ENCODE data around the gene CCDC85A. TPM values are rescaled to one million over a fixed set of nuclear protein-coding genes. Genes with fewer than 3 reads are reported as not detected.

CCDC85A gene
- total and polyA plus RNA-seq, 10 donors = 0.07 to 2.6 (median 0.77) TPM

- Histone ChIP-seq H3K27ac (no peak overlapping the region), H3K27me3 (replicated peaks in 1 of 7) (no peaks in the 10 kb centered on the region)
Observed at GRCh38 chr2:56325661-56326345, 142.0 kb downstream of the CCDC85A start.

GRCh38 chr2:56326346-56326741, 142.6 kb downstream of the CCDC85A start:
- intact Hi-C loops (cut with DNase I; ENCODE audit: low total_unique reads) = no loop called here
- no peak for DNase-seq
- H3K36me3 ChIP-seq = no peaks in the 10 kb centered on the region
- no peak for TF ChIP-seq POLR2A (IDR thresholded peaks at IDR 0.05)
- TF ChIP-seq POLR2AphosphoS5 (IDR thresholded peaks at IDR 0.05) = no peak
- no peak for TF ChIP-seq CTCF (IDR thresholded peaks at IDR 0.05 in 8 of 11, conservative IDR thresholded peaks at IDR 0.05 in 3 of 11)
- H3K4me1 ChIP-seq = no peaks in the 10 kb centered on the region
- WGBS, 5 donors = 60 to 73% (median 67%) methylated on average over 1 of the region's 1 CpG
- H3K27me3 ChIP-seq (replicated peaks in 1 of 7) = no peaks in the 10 kb centered on the region
- no peak overlapping the region for H3K27ac ChIP-seq
- H3K9me3 ChIP-seq = peaks cover 0 to 9% (median 0%) of the 10 kb centered on the region in 8 donors
- H3K4me3 ChIP-seq = no peak overlapping the region

More at GRCh38 chr2:56325661-56326345, 142.0 kb downstream of the CCDC85A start:
- no peaks in the 10 kb centered on the region for H3K36me3 ChIP-seq
- 57 to 80% (median 70%) methylated on average over 3 of the region's 3 CpGs for whole genome bisulfite sequencing, 5 donors
- no peak overlapping the region for H3K4me3 ChIP-seq
- H3K4me1 ChIP-seq = no peaks in the 10 kb centered on the region
- intact Hi-C loops (cut with DNase I; ENCODE audit: low total_unique reads) = no loop called here
- TF ChIP-seq CTCF (IDR thresholded peaks at IDR 0.05 in 8 of 11, conservative IDR thresholded peaks at IDR 0.05 in 3 of 11) (no peak), POLR2A (IDR thresholded peaks at IDR 0.05) (no peak), POLR2AphosphoS5 (IDR thresholded peaks at IDR 0.05) (no peak)
- peaks cover 0 to 9% (median 0%) of the 10 kb centered on the region in 8 donors for H3K9me3 ChIP-seq
- no peak for DNase-seq

- Histone ChIP-seq H3K9me3 (no peaks in the 10 kb centered on the region), H3K27me3 (replicated peaks in 1 of 7) (no peaks in the 10 kb centered on the region), H3K27ac (no peak overlapping the region), H3K4me1 (no peaks in the 10 kb centered on the region), H3K36me3 (no peaks in the 10 kb centered on the region), H3K4me3 (no peak overlapping the region)
- DNase-seq = no peak
- 79 to 91% (median 82%) methylated on average over 6 to 7 of the region's 7 CpGs for WGBS, 5 donors
- intact Hi-C loops (cut with DNase I; ENCODE audit: low total_unique reads) = no loop called here
- TF ChIP-seq POLR2A (IDR thresholded peaks at IDR 0.05) (no peak), CTCF (IDR thresholded peaks at IDR 0.05 in 8 of 11, conservative IDR thresholded peaks at IDR 0.05 in 3 of 11) (no peak), POLR2AphosphoS5 (IDR thresholded peaks at IDR 0.05) (no peak)
Observed at GRCh38 chr2:56331810-56332209, 148.0 kb downstream of the CCDC85A start.

GRCh38 chr2:56333812-56334485, 150.2 kb downstream of the CCDC85A start:
- Histone ChIP-seq H3K27me3 (replicated peaks in 1 of 7) (no peaks in the 10 kb centered on the region), H3K4me3 (no peak overlapping the region), H3K36me3 (no peaks in the 10 kb centered on the region), H3K9me3 (no peaks in the 10 kb centered on the region), H3K27ac (no peak overlapping the region), H3K4me1 (no peaks in the 10 kb centered on the region)
- intact Hi-C loops (cut with DNase I; ENCODE audit: low total_unique reads) = no loop called here
- no peak for TF ChIP-seq POLR2A (IDR thresholded peaks at IDR 0.05)
- TF ChIP-seq POLR2AphosphoS5 (IDR thresholded peaks at IDR 0.05) = no peak
- TF ChIP-seq CTCF (IDR thresholded peaks at IDR 0.05 in 8 of 11, conservative IDR thresholded peaks at IDR 0.05 in 3 of 11) = no peak
- DNase-seq = no peak
- WGBS, 5 donors = 46 to 71% (median 50%) methylated on average over 2 of the region's 2 CpGs

Measured in spleen (tissue), 11 donors.